WTC11 (cell line): ENCODE results near the gene PRDM1. TPM values are rescaled to one million over a fixed set of nuclear protein-coding genes. Genes with fewer than 3 reads are reported as not detected.

ENCODE experiments used
- ATAC-seq: fragments of 200-7000 bp; cut with Tn5 transposase; 2 replicates; pipeline ENCODE4 v1.10.0; 2021; ENCODE audit warnings: mild to moderate bottlenecking, moderate library complexity
- CTCF ChIA-PET: fragments of 300-600 bp; sonication (Branson Sonifier 250); formaldehyde crosslinking; loops from one replicate; lab custom pipeline; 2021; ENCODE audit warnings: antibody characterized with exemption; lab: Charles Lee
- POLR2A ChIA-PET: fragments of 350-600 bp; sonication (Branson Sonifier 250); formaldehyde crosslinking; loops from one replicate; lab custom pipeline; 2021; ENCODE audit warnings: antibody characterized with exemption; lab: Charles Lee
- DNase-seq: peaks from one replicate; pipeline ENCODE4 v3.0.0; 2021; ENCODE audit warnings: low spot score
- H3K27ac Mint-ChIP-seq: 2 replicates; pipeline ENCODE4 v1.8.0; 2021; ENCODE audit warnings: mixed read lengths
- H3K27me3 Mint-ChIP-seq: 2 replicates; pipeline ENCODE4 v1.8.0; 2021; ENCODE audit warnings: low read depth, mild to moderate bottlenecking, moderate library complexity, mixed read lengths
- H3K36me3 Mint-ChIP-seq: 2 replicates; pipeline ENCODE4 v1.8.0; 2021; ENCODE audit warnings: mixed read lengths
- H3K4me1 Mint-ChIP-seq: 2 replicates; pipeline ENCODE4 v1.8.0; 2022; ENCODE audit warnings: mixed read lengths
- H3K4me3 Mint-ChIP-seq: 2 replicates; pipeline ENCODE4 v1.8.0; 2021; ENCODE audit warnings: mild to moderate bottlenecking, moderate library complexity, mixed read lengths
- H3K9me3 Mint-ChIP-seq: 2 replicates; pipeline ENCODE4 v1.8.0; 2021; ENCODE audit warnings: mixed read lengths
- ATF1 ChIP-seq: sonication (generic); formaldehyde crosslinking; IDR thresholded peaks from 2 replicates; pipeline ENCODE4 v1.8.1; 2023; ENCODE audit warnings: mild to moderate bottlenecking, moderate library complexity, missing genetic modification reagents
- CBFB ChIP-seq: sonication (generic); formaldehyde crosslinking; IDR thresholded peaks from 2 replicates; pipeline ENCODE4 v1.8.1; 2022; ENCODE audit warnings: mild to moderate bottlenecking, low read depth, missing genetic modification reagents
- FOXK1 ChIP-seq: sonication (generic); formaldehyde crosslinking; IDR thresholded peaks from 2 replicates; pipeline ENCODE4 v1.8.0; 2022; ENCODE audit warnings: mild to moderate bottlenecking, moderate library complexity, missing genetic modification reagents
- GTF2I ChIP-seq: fragments of 250-450 bp; sonication (Bioruptor Pico); conservative IDR thresholded peaks from 2 replicates; pipeline ENCODE4 v1.4.0; 2021; ENCODE audit warnings: mild to moderate bottlenecking
- HMGA2 ChIP-seq: fragments of 250-450 bp; sonication (Bioruptor Pico); IDR thresholded peaks from 2 replicates; pipeline ENCODE4 v1.4.0; 2021; ENCODE audit warnings: mild to moderate bottlenecking, moderate library complexity
- IRF2 ChIP-seq: sonication (generic); formaldehyde crosslinking; IDR thresholded peaks from 2 replicates; pipeline ENCODE4 v1.8.0; 2022; ENCODE audit warnings: low read depth, missing genetic modification reagents, borderline replicate concordance
- JAZF1 ChIP-seq: fragments of 250-450 bp; sonication (Bioruptor Pico); IDR thresholded peaks from 2 replicates; pipeline ENCODE4 v1.9.0; 2021; ENCODE audit warnings: moderate library complexity, mild to moderate bottlenecking, inconsistent platforms
- MXD4 ChIP-seq: fragments of 250-450 bp; sonication (Bioruptor Pico); IDR thresholded peaks from 2 replicates; pipeline ENCODE4 v1.8.0; 2021; ENCODE audit warnings: mild to moderate bottlenecking, moderate library complexity, borderline replicate concordance
- NR1H2 ChIP-seq: sonication (generic); formaldehyde crosslinking; IDR thresholded peaks from 2 replicates; pipeline ENCODE4 v1.9.0; 2021; ENCODE audit warnings: mild to moderate bottlenecking, moderate library complexity, missing genetic modification reagents
- SMAD4 ChIP-seq: sonication (generic); formaldehyde crosslinking; IDR thresholded peaks from 2 replicates; pipeline ENCODE4 v1.8.0; 2022; ENCODE audit warnings: mild to moderate bottlenecking, missing genetic modification reagents
- TCF7 ChIP-seq: sonication (generic); formaldehyde crosslinking; IDR thresholded peaks from 2 replicates; pipeline ENCODE4 v1.8.0; 2022; ENCODE audit warnings: mild to moderate bottlenecking, low read depth, missing genetic modification reagents, moderate library complexity
- TEAD4 ChIP-seq: sonication (generic); formaldehyde crosslinking; IDR thresholded peaks from 2 replicates; pipeline ENCODE4 v1.8.0; 2022; ENCODE audit warnings: mild to moderate bottlenecking, missing genetic modification reagents
- TP53 ChIP-seq: sonication (generic); formaldehyde crosslinking; IDR thresholded peaks from 2 replicates; pipeline ENCODE4 v1.8.1; 2023; ENCODE audit warnings: mild to moderate bottlenecking, missing genetic modification reagents
- ZNF219 ChIP-seq: sonication (generic); formaldehyde crosslinking; IDR thresholded peaks from 2 replicates; pipeline ENCODE4 v1.8.0; 2023; ENCODE audit warnings: missing genetic modification reagents, mild to moderate bottlenecking, borderline replicate concordance
- ZNF232 ChIP-seq: sonication (generic); formaldehyde crosslinking; IDR thresholded peaks from 2 replicates; pipeline ENCODE4 v1.8.0; 2022; ENCODE audit warnings: mild to moderate bottlenecking, missing genetic modification reagents
- ZNF263 ChIP-seq: sonication (generic); formaldehyde crosslinking; IDR thresholded peaks from 2 replicates; pipeline ENCODE4 v1.8.1; 2022; ENCODE audit warnings: low read depth, mild to moderate bottlenecking, moderate library complexity, missing genetic modification reagents
- total RNA-seq: library from RNA; stranded (reverse); gene quantifications from 3 replicates; pipeline ENCODE4 v1.2.3, GENCODE V29; 2021
- TF ChIP-seq, protein P1 (sequence below): sonication (generic); formaldehyde crosslinking; IDR thresholded peaks from 2 replicates; pipeline ENCODE4 v1.8.1; 2022; ENCODE audit warnings: missing genetic modification reagents, borderline replicate concordance
- TF ChIP-seq, protein P2 (sequence below): fragments of 250-450 bp; sonication (Bioruptor Pico); IDR thresholded peaks from 2 replicates; pipeline ENCODE4 v2.1.2; 2022; ENCODE audit warnings: mild to moderate bottlenecking, moderate library complexity
- TF ChIP-seq, protein P3 (sequence below): sonication (generic); formaldehyde crosslinking; IDR thresholded peaks from 2 replicates; pipeline ENCODE4 v1.8.1; 2022; ENCODE audit warnings: low read depth, missing genetic modification reagents, borderline replicate concordance
- TF ChIP-seq, protein P4 (sequence below): fragments of 200-600 bp; IDR thresholded peaks from 2 replicates; pipeline ENCODE4 v1.8.0; 2022; ENCODE audit warnings: antibody characterized with exemption

PRDM1 gene
- total RNA-seq, 1 experiment from 2014 or later, result 1.8 TPM

DNA sequence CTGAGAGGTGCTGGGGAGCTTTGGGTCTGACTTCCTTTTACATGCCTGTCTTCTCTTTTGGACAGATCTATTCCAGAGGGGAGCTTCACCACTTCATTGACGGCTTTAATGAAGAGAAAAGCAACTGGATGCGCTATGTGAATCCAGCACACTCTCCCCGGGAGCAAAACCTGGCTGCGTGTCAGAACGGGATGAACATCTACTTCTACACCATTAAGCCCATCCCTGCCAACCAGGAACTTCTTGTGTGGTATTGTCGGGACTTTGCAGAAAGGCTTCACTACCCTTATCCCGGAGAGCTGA is 13.1 kb downstream of the PRDM1 start:
- Mint-ChIP-seq H3K27ac (no peak overlapping the region), H3K9me3 (no peaks in the 10 kb centered on the region), H3K27me3 (peaks cover 28% of the 10 kb centered on the region), H3K4me3 (peak overlapping the region; percentile 65), H3K36me3 (no peaks in the 10 kb centered on the region), H3K4me1 (peaks cover 59% of the 10 kb centered on the region)
- TF ChIP-seq ZNF219 (CRISPR knock-in tag) (no peak), FOXK1 (CRISPR knock-in tag) (no peak), GTF2I (CRISPR knock-in tag) (no peak), TEAD4 (CRISPR knock-in tag) (no peak), TP53 (no peak), MXD4 (CRISPR knock-in tag) (no peak), CBFB (CRISPR knock-in tag) (no peak), ZNF263 (CRISPR knock-in tag) (no peak), NR1H2 (CRISPR knock-in tag) (no peak), ATF1 (CRISPR knock-in tag) (no peak)
- TF ChIP-seq, protein P1, sequence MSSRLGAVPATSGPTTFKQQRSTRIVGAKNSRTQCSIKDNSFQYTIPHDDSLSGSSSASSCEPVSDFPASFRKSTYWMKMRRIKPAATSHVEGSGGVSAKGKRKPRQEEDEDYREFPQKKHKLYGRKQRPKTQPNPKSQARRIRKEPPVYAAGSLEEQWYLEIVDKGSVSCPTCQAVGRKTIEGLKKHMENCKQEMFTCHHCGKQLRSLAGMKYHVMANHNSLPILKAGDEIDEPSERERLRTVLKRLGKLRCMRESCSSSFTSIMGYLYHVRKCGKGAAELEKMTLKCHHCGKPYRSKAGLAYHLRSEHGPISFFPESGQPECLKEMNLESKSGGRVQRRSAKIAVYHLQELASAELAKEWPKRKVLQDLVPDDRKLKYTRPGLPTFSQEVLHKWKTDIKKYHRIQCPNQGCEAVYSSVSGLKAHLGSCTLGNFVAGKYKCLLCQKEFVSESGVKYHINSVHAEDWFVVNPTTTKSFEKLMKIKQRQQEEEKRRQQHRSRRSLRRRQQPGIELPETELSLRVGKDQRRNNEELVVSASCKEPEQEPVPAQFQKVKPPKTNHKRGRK (CRISPR knock-in tag), result no peak
- TF ChIP-seq, protein P2, sequence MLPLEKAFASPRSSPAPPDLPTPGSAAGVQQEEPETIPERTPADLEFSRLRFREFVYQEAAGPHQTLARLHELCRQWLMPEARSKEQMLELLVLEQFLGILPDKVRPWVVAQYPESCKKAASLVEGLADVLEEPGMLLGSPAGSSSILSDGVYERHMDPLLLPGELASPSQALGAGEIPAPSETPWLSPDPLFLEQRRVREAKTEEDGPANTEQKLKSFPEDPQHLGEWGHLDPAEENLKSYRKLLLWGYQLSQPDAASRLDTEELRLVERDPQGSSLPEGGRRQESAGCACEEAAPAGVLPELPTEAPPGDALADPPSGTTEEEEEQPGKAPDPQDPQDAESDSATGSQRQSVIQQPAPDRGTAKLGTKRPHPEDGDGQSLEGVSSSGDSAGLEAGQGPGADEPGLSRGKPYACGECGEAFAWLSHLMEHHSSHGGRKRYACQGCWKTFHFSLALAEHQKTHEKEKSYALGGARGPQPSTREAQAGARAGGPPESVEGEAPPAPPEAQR (CRISPR knock-in tag), result no peak
- DNase-seq, result no peak
- CTCF ChIA-PET, result interaction anchor here (1.2 to 1.5 kb wide), 2 partner anchors 9 to 124 kb away, joined by 3 to 7 read pairs; no protein-coding TSS in a partner anchor
- ATAC-seq, result peak; percentile 17
- POLR2A ChIA-PET, result no interaction called here

DNA sequence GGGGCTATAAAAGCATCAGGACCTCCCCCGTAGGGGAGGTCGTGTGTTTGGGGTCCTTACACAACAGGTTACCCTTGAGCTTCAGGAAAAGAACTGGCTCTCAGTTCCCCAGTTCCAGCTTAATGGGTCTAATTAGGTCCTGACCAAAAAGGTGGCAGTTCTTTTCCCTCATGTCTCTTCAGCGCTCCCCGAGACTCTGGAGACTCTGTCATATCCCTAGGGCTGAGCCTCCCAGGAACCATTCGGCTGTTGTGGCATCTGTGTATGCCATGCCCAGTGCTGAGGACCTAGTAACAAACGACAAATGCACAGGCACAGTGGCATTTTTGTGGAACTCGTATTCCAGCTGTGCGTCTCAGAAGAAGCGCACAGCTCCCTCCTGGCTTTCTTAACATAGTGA is 14.6 kb downstream of the PRDM1 start:
- peaks cover 54% of the 10 kb centered on the region for H3K4me1 Mint-ChIP-seq
- H3K27me3 Mint-ChIP-seq, result peaks cover 28% of the 10 kb centered on the region
- no peaks in the 10 kb centered on the region for H3K9me3 Mint-ChIP-seq
- H3K36me3 Mint-ChIP-seq, result no peaks in the 10 kb centered on the region
- H3K4me3 Mint-ChIP-seq, result no peak overlapping the region
- H3K27ac Mint-ChIP-seq, result no peak overlapping the region
- DNase-seq, result no peak
- CTCF ChIA-PET, result no interaction called here
- TF ChIP-seq, protein P3, sequence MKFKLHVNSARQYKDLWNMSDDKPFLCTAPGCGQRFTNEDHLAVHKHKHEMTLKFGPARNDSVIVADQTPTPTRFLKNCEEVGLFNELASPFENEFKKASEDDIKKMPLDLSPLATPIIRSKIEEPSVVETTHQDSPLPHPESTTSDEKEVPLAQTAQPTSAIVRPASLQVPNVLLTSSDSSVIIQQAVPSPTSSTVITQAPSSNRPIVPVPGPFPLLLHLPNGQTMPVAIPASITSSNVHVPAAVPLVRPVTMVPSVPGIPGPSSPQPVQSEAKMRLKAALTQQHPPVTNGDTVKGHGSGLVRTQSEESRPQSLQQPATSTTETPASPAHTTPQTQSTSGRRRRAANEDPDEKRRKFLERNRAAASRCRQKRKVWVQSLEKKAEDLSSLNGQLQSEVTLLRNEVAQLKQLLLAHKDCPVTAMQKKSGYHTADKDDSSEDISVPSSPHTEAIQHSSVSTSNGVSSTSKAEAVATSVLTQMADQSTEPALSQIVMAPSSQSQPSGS (CRISPR knock-in tag), result no peak
- TF ChIP-seq, protein P1 (CRISPR knock-in tag), result no peak
- TF ChIP-seq TCF7 (CRISPR knock-in tag) (no peak), ZNF232 (CRISPR knock-in tag) (no peak), JAZF1 (CRISPR knock-in tag) (no peak), ZNF263 (CRISPR knock-in tag) (no peak), HMGA2 (no peak), SMAD4 (no peak), IRF2 (CRISPR knock-in tag) (no peak)
- TF ChIP-seq, protein P4, sequence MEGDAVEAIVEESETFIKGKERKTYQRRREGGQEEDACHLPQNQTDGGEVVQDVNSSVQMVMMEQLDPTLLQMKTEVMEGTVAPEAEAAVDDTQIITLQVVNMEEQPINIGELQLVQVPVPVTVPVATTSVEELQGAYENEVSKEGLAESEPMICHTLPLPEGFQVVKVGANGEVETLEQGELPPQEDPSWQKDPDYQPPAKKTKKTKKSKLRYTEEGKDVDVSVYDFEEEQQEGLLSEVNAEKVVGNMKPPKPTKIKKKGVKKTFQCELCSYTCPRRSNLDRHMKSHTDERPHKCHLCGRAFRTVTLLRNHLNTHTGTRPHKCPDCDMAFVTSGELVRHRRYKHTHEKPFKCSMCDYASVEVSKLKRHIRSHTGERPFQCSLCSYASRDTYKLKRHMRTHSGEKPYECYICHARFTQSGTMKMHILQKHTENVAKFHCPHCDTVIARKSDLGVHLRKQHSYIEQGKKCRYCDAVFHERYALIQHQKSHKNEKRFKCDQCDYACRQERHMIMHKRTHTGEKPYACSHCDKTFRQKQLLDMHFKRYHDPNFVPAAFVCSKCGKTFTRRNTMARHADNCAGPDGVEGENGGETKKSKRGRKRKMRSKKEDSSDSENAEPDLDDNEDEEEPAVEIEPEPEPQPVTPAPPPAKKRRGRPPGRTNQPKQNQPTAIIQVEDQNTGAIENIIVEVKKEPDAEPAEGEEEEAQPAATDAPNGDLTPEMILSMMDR, result no peak
- POLR2A ChIA-PET, result no interaction called here
- no peak for ATAC-seq
